GM19193 (cell line): ENCODE data around the gene P2RX4.

Experiments
- POLR2A ChIP-seq: IDR thresholded peaks from 4 replicates; pipeline ENCODE4 v1.6.1; 2011; ENCODE audit not compliant: insufficient read depth, insufficient read length; ENCODE audit errors: extremely low read depth

Gene P2RX4

GRCh38 chr12:121248622-121249021, 38.7 kb downstream of the P2RX4 start:
- TF ChIP-seq POLR2A = peak; percentile 29

- TF ChIP-seq POLR2A = no peak
These were observed 40.4 kb downstream of the P2RX4 start for GRCh38 chr12:121250359-121250758.

- TF ChIP-seq POLR2A = no peak
These were observed 41.9 kb downstream of the P2RX4 start for GRCh38 chr12:121251838-121252237.

GRCh38 chr12:121252712-121253345, 42.9 kb downstream of the P2RX4 start:
- no peak for TF ChIP-seq POLR2A

- TF ChIP-seq POLR2A = no peak
These were observed 43.9 kb downstream of the P2RX4 start for GRCh38 chr12:121253638-121254335.

- TF ChIP-seq POLR2A = no peak
These were observed 45.5 kb downstream of the P2RX4 start for GRCh38 chr12:121255433-121255832.

- TF ChIP-seq POLR2A = no peak
These were observed 49.1 kb downstream of the P2RX4 start for GRCh38 chr12:121259074-121259473.

- no peak for TF ChIP-seq POLR2A
These were observed 50.2 kb downstream of the P2RX4 start for GRCh38 chr12:121260091-121260490.

GRCh38 chr12:121261398-121261797, 51.5 kb downstream of the P2RX4 start:
- TF ChIP-seq POLR2A = no peak

GRCh38 chr12:121263206-121263935, 53.4 kb downstream of the P2RX4 start:
- TF ChIP-seq POLR2A = no peak

- no peak for TF ChIP-seq POLR2A
These were observed 54.2 kb downstream of the P2RX4 start for GRCh38 chr12:121264135-121264534.

GRCh38 chr12:121264951-121265515, 55.1 kb downstream of the P2RX4 start:
- no peak for TF ChIP-seq POLR2A

- TF ChIP-seq POLR2A = no peak
These were observed 57.9 kb downstream of the P2RX4 start for GRCh38 chr12:121267822-121268221.

- TF ChIP-seq POLR2A = no peak
These were observed 63.5 kb downstream of the P2RX4 start for GRCh38 chr12:121273364-121273896.
